ENCODE measurements around the gene FOXB1.

The FOXB1 gene

DNA sequence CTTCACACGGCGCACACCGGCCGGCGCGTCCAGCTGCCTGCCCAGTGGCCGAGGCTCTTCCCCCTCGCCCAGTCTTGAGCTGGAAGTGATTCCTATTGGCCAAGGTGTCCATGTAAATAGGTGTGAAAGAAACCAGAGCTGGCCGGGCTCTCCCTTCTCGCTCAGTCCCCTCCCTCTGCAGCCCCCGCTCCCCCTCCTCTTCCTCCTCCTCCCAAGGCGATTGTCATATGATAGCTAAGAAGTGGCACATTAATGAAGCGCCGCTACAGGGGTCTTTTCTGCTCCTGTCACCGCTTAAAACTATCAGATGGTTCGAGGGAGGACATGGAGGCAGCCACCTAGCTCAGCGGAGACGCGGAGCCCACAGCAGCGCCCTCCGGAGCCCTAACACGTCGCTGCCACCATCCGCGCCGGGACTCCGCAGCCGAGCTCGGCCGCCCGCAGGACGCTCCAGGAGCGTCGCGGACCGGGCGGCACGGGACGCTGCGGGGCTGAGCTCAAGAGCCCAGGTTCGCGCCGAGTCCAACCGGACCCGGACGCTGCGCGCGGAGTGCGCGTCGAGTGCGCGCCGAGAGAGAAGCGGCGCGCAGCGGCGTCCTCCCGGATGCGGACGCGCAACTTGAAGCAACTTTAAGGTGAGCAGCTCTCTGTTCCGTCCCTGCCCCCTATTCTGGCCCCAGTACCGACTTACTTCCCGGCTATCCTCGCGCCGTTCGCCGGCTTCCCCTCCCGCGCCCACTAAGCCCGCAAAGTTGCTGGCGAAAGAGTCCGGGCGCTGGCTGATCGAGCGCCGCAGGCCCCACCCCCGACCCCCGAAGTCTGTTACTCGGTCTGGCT is at the start of gene FOXB1:
Gene FOXB1, plus strand, starts transcription at position 303 of the 837 bp plus-strand sequence. CDS start 653 bp downstream, outside the sequence.
- DNase-seq = no peak

DNA sequence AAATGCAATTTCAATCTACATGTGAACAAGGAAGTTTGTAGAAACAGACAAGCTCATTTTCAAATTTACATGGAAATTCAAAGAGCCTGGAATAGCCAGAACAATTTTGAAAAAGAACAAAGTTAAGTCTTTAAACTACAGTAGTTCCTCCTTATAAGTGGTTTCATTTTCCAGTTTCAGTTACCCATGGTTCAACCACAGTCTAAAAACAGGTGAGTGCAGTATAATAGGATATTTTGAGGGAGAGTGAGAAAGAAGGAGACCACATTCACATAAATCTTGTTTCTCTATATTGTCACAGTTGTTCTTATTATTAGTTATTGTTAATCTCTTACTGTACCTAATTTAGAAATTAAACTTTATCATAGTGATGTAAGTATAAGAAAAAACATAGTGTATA is 45.8 kb upstream of the FOXB1 start:
- DNase-seq = no peak

DNA sequence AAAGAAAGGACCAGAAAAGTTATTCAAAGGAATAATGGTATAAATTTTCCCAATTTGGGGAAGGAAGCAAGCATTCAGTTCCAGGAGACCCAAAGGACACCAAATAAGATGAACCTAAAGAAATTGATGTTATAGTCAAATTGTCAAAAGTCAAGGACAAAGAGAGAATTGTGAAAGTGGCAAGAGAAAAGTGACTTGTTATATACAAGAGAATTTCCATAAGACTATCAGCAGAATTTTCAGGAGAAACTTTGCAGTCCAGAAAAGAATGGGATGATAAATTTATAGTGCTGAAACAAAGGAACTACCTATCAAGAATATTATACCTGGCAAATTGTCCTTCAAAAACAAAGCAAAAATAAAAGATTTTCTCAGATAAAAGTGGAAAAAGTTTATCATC is 43.8 kb upstream of the FOXB1 start:
- no peak for DNase-seq

DNA sequence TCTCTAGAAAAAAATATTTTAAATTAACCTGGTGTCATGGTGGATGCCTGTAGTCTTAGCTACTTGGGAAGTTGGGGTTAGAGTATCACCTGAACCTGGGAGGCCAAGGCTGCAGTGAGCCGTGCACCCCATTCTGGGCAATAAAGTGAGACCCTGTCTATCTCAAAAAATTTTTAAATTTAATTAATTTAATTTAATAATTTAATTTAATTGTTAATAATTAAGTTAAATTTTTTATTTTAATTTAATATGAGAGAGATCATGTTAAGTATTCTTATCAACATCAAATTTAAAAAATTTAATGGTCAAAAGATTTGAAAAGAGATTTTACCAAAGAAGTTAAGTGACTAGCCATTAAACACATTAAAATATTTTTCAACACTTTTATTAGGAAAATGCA is 40.8 kb upstream of the FOXB1 start:
- DNase-seq = no peak

DNA sequence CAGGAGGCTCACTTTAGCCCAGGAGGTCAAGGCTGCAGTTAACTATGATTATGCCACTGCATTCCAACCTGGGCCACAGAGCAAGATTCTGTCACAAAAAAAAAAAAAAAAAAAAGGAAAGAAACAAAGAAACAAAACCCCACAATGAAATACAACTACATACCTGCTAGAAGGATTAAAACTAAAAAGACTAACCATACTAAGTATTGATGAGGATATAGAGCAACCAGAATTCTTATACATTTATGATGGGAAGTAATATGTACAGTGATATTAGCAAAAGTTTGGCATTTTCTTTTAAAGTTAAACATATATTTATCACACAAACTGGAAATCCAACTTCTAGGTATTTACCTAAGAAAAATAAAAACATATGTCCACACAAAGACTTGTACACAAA is 40.2 kb upstream of the FOXB1 start:
- DNase-seq = no peak

DNA sequence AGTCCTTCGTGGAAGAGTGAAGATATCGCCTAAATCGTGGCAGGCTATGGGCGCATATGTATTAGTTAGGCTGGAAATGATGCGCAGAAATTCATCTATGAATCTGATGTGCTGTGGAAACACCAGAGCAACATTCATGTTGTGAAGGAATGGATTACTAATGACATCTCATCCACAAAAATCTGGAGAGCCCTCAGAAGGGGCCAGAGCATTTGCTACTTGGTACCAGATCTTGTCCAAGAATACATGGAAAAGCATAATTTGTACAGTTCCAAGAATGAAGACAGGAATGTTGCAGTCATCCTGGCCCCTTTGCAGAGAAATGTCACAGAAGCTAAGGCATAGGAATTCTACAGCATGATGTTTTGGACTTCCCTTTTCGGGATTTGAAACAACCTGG is 38.4 kb upstream of the FOXB1 start:
- no peak for DNase-seq

DNA sequence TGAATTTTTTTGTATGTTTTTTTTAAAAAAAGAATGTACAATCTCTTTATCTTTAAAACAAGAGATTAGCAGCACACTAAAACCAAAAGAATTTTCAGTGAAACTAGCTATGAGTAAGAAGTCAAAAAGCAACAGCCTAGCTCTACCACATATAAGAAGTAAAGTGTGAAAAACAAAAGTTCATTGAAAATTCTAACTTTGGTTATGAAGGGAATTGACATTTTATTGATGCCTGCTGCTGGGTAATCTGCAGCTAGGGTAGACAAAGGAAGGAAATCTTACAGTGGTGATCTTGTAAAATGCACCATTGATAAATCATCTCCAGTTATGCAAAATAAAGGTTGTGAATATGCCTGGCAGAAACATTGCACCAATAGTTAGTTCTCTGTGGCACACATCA is 37.8 kb upstream of the FOXB1 start:
- no peak for DNase-seq

DNA sequence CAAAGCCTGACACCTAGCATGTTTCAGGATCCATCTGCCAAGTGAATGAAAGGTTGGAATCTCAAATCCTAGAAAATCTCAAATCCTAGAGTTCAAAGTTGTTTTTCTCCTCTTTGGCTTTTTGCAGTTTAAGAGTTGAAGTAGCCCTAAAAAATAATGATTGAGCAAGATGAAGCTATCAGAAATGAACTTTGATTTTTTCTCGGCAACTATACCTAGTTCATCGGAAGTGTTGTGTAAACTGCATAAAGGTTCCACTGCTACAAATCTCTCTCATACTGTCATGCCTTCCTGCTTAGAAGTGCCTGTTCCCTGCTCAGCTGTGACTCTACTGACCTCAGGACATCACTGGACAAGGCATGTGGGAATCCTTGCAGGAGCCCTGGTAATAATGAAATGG is 35.8 kb upstream of the FOXB1 start:
- no peak for DNase-seq

DNA sequence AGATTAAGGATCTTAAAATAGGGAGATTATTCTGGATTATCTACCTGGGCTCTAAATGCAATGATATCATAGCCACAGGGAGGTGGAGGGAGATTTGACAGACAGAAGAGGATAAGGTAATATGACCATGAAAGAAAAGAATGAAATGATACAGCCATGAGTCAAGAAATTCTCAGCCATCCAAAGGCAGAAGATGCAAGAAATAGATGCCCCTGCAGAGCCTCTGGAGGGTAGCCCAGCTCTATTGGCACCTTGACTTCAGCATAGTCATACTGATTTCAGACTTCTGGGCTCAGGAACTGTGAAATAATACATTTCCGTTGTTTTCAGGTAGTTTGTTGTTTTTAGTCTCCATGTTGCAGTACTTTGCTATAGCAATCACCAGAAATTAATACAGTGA is 31.9 kb upstream of the FOXB1 start:
- DNase-seq = no peak

DNA sequence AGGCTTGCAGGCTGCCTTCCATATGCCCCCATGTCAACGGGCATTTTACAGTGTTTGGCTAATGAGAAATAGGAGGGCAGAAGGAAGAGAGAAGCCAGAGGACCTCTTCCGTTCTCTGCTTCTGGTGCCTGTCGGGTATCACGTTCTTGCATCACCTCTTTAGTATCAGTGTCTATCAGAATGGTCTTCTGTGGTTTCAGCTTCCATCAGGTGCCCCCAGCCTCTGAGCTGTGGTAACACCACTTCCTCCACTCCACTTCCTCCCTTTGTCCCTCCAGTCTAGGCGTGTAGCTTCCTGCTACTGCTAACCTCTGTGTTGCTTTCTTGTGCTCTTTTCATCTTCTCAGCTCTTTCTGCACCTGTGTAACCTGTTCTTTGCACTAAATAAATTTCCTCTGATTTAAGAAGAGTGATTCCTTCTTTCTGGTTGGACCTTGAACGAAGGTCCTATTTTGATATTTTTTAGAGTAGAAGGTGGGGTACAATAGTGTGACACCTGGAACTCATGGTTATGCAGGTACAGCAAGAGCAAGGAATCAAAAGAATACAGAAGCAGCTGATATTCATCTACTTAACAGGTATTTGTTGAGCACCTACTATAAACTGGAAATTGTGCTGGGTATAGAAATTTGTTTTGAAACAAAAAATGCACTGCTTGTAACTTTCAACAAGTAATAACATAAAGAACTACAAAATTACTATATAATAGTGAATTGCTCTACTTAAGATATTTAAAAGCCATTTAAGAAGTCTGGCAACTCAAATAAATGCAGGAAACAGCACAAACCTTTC is 27.4 kb upstream of the FOXB1 start:
- DNase-seq = no peak

DNA sequence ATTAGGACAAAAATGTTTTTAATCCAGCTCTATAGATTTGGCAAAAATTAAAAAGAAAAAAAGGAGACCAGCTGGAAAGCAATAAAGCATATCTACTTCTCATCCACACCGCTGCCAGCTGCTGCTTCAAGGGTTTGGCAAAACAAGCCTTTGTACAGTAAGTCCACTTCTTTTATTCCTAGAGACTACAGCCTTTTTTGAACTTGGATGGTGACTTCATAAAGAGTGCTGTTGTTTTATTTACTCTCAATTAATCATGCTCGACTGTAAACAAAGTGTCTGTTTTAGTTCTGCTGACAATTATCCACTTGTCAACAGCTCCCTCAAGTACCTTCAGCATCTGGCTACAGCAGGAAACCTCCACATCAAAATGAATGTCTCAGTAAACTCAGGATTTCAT is 12.3 kb upstream of the FOXB1 start:
- no peak for DNase-seq

DNA sequence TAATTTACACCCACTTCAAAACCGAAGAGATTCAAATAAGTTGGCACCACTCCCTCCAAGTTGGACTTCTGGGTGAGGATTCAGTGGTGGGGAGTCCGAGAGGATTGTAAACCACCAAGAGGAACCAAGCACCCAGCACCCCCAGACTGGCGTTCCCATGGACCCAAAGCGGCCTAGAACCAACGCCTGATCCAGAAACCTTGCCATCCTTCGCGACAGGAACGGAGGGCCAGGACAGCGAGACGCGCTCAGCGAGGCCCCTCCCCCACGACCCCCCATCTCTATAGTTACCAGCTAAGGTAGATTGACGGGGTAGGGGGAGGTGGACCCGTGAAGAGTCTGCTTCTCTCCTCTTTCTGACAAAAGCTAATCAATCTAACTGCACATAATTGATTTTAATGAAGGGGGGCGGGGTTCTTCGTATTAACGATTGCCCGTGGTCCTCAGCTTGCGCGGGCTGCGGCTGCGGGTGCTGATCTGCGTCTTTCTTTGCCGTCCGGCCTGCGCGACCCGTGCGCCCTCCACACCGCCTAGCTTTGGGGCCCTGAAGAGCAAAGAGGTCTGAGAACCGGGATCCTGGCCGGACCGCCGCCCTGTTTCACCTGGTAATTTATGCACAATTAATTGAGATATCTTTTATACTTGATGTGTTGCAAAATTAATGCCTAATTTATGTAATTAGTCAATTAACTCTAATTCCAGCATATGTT is 10.9 kb upstream of the FOXB1 start:
- DNase-seq = no peak

DNA sequence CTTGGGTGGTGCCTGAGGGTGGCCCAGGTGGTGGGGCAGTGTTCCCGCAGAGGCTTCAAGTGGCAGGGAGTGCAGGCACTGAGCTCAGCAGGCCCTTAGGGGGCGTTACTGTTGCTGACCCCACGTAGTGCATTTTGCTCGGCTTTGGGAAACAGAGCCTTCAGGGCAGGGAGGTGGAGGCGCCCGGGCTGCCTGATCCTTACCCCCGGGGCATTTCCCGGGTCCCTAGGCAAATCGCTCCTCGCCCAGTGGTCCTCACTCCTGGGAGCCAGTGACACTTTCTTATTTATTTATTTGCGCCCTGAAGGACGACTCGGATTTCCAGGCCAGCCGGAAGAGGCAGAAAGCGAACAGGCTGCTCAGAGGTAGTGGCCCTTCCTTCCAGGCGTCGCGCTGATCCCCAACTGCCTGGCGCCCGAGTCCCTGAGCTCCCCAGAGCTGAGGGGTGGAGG is 10.1 kb upstream of the FOXB1 start:
- no peak for DNase-seq

DNA sequence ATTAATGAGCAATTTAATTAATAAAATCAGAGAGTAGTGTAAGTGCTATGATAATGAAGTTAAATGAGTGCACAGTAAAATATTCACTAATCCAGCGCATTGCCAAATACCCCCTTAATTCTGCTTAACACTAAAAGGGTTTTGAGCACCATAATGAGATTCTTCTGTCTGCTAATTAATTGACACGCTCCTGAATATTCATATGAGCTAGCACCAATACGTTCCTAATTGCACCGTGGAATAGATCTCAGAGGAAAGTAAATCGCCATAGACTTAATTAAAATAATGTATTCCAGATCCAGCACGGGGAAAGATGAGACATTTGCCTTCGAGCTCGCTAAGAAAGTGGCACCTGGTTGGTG is 9.6 kb upstream of the FOXB1 start:
- no peak for DNase-seq

DNA sequence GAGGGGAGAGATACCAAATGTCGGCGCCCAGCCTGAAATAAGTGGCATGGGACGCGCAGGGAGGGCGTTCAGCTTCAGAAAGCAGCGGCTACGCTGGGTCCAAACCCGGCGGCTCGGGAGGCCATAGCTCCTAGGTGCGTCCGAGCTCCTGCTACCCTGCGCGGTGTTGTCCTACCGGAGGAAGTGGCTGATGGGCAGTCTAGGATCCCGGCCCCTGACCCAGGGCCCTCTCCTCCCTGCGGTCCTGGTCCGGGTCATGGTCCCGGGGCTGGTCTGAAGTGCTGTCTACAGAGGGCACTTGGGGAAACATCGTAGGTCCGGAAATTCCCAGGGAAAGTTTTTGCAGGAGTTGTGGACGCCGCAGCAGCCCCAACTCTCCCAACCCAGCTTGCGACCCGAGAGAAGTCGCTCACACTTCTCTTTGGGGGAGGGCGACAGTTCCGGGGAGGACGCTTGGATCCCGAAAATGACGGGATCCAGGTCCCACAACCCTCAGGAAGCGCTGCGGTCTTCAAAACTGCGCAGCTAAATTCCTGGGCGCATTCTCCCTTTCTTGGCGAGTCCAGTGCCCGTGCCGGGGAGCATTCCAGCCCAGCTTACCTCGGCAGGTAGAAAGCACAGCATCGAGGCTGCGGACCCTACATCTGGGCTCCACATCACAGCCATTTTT is 9.1 kb upstream of the FOXB1 start:
- DNase-seq = no peak

DNA sequence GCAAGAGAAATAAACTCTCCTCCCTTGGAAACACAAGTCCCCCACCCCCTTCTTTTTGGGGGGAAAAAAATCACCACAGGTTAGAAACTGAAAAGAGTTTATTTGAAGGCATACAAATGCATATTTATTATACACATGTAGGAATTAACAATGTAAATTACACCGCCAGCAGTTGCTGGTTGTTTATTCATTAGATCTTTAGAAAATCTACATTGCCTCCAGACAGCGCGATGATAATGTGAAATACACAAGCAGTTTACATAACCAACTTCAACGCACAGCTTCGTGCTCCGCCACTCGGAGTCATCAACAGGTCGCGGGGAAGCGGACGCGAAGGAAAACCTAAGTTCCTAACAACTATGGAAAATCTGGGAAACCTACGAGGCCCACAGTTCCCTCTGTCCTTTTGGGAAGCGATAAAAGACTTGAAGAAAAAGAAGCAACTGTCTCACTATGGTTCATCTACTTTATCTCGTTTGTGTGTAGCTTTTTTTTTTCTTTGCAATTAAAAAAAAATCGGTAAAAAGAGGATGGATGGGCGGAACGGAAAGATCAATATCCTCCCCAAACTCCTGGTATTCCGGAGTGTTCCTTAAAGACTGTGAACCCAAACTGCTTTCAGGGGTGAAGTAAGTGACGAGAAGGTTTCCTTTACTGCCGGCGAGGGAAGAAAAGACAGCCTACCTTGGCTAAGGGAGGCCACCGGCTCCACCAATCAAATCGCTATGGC is 8.4 kb upstream of the FOXB1 start:
- no peak for DNase-seq

DNA sequence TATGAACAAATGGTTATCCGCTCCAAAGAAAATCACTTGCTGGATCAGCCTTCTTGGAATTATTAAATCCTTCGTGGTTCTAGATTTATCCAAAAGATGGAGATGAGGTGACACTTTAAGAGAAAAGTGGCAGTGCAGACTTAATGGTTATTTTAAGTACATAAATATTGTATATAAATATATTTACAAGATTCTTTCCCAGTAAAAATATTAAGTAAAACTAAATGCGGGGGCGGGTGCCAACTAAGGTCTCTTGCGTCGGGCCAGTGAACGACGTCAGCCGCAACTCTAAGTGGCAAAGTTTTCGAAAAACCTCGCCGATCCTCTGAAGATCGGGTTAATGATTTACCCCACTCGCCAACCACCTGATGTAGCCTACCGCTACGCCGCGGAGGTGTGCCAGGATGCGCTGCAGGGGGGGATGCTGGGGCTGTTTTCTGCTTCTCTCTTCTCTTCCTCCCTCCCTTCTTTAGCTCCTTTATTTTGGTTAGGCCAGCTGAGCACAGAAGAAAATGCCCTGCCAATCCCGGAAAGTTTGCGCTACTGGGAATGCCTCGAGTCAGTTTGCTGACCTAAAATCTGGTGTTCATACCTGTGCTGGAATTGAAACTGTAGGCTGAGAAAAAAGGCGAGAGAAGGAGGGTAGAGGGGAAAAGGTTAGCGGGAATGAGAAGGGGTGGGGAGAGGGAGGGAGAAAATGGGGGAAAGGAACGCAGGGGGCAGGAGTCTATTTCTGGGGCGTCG is 7.6 kb upstream of the FOXB1 start:
- no peak for DNase-seq

DNA sequence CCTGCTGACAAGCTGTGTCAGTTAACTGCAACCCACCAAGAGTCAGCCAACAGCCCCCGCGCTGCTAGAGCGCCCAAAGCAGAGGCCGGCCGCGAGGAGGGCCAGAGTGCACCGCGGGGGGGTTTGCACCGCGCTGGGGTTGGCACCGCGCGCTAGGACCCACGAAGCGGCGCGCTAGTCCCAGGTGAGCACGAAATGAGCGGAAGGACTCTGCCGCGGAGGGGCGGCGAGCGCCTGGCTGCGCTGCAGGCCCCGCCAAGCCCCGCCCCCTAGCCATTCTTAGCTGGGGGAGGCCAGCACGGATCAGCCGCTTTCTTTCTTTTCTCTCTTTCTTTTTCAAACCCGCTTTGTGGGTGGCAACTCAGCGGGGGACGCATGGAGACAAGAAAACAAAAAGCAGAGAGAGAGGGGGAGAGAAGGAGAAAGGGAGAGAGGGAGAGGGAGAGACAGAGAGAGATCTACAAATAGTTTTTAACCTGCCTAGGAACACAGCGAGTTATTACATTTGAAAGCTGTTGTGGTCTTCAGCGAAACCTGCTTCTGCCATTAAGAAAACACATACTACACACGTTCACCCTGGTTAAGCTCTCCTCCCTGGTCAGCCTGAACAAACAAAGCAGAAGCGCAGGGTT is 6.9 kb upstream of the FOXB1 start:
- no peak for DNase-seq

DNA sequence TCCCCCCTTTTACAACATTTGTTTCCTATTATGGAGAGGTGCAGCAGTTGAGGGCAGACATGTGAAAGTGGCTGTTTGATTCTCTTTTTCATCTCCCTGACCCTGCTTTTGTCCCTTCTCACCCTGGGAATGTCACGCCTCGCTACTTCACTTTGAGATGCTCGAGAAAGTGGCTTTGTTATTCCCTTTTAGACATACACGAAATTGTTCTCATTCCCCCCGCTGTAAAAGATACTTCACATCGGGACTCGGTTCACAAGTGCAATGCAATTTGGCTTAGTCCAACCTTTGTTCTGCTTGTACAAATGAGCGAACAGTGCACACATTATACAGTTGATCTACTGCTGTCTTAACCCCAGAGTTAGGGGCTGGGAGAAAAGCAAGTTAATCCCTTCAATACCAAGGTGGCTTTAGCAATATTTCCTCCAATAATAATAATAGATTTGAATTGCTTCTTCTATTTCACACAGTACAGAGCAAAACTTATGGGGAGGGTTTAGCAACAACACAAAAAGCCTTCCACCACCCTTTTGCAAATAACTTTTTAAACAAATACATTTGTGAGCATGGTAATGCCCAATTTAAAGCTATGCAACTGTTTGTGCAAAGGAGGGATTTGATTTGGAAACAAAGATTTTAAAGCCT is 5.7 kb upstream of the FOXB1 start:
- DNase-seq = no peak

DNA sequence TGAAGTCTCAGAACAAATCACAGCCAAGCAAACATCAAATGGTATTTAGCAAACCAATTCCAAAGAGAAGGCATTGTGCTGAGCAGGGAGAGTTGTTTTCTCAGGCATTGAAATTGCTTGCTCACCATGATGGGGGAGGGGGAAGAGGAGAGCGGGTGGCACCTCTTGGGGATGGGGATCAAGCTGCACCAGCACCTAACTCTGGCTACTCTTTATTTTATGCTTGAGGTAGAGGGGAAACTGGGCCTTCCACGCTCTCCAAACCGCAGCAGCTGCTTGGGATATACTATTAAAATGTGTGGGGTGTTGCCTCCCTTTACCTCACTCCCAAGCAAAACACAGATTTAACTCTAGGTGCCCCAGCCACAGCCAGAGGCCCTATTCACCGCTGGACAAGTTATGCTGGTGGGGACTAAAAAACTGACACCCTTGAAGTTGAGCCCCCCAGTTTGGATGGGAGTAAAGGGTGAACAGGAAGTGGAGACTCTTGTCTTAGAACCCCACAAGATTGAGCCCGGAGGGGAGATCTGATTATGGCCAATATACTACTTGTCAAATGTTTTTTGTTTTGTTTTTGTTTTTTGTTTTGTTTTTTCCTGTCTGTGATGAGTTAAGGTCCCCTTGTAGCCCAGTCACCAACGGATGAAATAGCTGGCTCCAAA is 5.0 kb upstream of the FOXB1 start:
- DNase-seq = no peak

All from T1000 (cell line).